ELR (cell line): ENCODE results near the gene DCP1B.

ENCODE experiments used
- DNase-seq: peaks from one replicate; pipeline ENCODE4 v3.0.0-alpha.2; 2015; ENCODE audit warnings: low read depth

Gene DCP1B

DNA sequence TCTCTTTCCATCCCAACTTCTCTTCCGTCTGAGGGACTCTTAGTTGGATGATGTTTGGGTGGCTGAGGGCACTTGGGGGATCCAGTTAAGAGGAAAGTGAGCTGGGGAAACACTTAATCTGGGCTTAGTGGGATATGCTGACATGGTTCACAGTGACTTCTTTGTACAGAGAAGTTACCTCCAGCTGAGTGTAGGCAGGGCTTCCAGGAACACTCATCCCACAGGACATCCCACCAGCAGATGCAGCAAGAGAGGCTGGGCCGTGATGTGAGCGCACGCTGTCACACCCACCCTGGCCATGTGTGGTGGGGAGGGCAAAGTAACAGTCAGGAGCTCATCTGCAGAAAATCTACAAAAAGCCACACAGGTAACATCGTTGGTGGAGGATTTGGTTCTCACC lies 85.0 kb downstream of the DCP1B start:
- DNase-seq = no peak

- no peak for DNase-seq
Measured at GRCh38 chr12:1918884-1919236, 85.4 kb downstream of the DCP1B start.

GRCh38 chr12:1918081-1918883 lies 86.0 kb downstream of the DCP1B start, which contains the start of gene CACNA2D4:
Gene CACNA2D4 (minus strand): TSS chr12:1918652. CDS start chr12:1918473, 179 bp downstream.
- DNase-seq = no peak

DNA sequence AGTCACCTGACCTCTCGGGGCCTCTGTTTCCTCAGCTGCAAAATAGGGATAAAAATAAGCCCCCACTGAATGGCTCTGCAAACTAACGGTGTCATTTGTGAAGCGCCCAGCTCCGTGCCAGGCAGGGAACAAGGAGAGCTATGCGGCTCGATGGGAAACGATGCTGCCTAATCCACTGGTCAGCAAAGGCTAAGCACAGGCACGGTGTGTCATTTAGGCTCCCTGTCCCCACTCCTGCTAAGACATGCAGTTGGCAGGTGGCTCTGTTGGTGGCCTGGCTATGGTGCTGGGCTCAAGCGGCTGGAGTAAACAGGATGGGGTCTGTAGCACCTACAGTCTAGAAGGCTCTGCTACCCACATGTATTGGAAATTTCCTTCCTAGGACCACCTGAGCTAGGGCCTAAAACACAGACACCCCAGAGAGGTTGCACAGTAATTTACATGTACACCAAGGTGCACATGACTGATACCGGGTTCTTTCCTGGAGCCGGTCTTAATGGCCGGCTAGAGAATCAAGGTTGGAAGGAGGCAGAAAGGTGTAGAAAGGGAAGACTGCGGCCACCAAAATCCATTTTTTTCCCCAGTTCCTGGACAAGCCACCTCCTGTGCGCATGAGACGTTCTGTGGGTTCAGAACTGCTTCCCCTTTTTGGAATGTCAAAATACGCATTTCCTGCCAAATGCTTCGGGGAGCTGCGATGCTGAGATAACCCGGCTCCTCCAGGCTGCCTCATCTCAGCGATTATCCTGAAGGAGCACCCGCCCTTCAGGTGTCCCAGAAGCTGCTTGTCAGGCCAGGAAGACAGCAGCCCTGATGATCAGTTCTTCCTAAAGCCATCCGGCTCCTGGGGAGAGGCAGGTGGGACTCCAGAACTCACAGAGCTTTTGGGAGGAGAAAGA lies 86.8 kb downstream of the DCP1B start:
- DNase-seq = no peak

DNA sequence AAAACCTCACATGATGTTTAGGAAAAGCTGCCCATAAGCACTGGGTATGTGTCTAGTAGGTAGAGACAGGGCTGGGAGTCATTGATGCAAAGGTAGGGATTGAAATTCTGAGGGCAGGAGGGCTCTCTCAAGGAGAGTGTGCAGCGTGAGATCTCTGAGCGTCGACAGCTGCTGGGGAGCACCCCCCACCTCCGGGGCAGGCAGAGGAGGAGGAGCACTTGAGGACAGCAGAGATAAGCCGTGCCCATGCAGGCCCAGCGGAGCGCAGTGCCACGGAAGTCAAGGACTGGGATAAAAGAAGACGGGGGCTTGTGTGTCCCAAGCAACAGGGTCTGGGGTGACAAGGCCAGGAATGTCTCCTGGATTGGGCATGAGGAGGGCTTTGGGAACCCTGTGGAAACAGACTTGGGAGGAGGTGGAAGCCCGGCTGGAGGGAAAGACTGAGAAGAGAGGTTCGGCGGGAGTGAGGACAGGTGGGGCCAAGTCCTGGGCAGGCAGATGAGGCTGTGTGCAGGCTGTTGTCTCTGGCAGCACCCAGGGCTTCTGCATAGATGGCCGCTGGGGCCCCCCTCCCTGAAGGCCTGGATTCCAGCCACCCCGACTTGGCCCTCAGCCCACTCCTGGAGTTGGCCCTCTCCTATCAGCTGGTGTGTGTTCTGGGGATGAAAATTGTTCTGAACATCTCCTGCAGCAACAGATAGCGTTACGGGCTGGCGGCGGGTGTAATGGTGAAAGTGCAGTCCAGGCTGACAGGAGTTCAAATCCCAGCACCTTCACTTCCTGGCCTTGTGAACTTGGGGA lies 87.7 kb downstream of the DCP1B start:
- no peak for DNase-seq

GRCh38 chr12:1915082-1915968 lies 88.9 kb downstream of the DCP1B start:
- no peak for DNase-seq

- no peak for DNase-seq
Measured at GRCh38 chr12:1914114-1914911, 89.9 kb downstream of the DCP1B start.

GRCh38 chr12:1913377-1914113 lies 90.7 kb downstream of the DCP1B start:
- DNase-seq = no peak

- DNase-seq = peak; percentile 90
Measured at GRCh38 chr12:1912580-1913376, 91.5 kb downstream of the DCP1B start.

DNA sequence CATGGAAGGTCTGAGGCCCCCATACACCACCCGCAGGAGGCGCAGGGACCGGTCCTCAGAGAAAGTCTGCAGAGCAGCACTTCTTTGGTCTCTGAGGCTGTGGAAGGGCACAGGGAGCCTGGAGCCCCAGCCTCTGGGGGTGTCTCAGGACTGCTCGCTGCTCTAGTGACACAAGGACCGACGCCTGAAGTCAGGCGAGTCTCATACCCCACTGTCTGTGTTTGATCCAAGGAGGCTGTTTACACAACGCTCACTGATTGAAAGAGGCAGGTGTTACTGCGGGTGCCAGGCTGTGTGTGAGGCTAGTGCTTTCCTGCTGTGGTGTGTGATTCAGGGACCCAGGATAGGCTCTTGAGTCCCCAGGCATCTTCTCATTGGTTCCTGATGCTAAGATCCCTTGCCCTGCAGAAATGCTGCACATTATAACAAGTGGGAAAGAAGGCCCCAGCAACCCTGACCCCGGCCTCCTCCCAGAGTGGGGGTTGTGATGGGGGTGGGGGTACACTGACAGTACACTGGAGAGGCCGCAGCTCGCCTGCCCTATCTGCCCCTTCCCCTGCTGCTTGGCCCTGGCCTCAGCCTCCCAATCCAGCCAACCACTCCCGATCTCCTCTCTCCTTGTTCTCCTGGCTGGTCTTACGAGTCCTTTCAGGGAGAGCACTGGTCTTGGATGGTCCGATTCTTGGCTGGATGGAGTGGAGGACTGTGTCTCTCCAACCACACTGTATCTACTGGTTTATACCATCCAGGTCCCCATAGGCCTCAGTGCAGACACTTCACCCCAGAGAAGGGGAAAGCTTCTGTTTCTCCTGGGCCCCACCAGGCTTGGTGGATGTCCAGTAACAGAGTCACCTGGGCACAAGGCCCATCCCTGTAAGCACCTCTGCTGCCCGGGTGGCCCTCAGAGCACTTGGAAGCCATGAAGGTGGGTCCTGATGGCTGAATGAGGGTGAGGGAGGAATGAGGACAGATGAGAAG lies 92.4 kb downstream of the DCP1B start:
- DNase-seq = no peak

GRCh38 chr12:1910468-1910867 lies 93.8 kb downstream of the DCP1B start:
- no peak for DNase-seq

GRCh38 chr12:1908758-1909157 lies 95.5 kb downstream of the DCP1B start:
- DNase-seq = no peak

DNA sequence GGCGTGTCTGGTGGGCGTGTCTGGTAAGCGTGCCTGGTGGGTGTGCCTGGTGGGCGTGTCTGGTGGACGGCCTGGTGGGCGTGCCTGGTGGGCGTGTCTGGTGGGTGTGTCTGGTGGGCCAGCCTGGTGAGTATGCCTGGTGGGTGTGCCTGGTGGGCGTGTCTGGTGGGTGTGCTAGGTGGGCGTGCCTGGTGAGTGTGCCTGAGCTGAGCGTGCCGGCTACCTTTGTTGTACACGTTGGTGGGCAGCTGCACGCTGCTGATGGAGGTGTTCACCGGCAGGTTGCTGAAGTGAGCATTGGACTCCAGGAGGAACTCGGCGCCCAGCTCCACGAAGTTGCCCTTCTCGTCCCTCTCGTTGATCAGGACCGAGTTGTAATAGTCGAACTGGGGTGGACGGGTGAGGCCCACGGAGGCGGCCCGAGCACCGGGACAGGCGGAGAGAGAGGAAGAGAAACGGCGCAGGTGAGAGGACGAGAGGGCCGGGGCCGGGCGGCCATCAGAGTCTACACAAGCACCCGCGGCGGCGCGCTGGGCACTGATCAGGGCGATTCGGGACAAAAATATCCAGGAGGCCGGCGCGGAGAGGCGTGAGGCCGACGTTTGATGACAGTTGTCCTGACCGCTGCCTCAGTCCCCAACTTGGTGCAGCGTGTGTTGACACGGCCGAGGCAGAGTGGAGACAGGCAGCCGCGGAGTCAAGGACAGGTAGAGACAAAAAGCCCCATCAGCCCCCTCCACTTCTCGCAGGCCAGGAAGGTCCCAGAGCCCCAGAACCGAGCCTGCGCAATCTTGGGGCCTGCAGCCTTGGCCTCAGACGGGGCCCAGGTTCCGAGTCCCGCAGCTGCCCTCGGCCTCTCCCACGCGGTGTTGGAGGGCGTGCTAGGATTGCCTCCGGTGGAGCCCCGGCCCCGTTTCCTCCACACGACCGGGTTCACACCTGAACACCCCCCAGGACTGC lies 96.3 kb downstream of the DCP1B start:
- DNase-seq = peak; percentile 39

GRCh38 chr12:1906579-1906978 lies 97.7 kb downstream of the DCP1B start:
- DNase-seq = no peak

GRCh38 chr12:1904875-1905274 lies 99.4 kb downstream of the DCP1B start:
- DNase-seq = no peak

GRCh38 chr12:1896964-1897363 lies 107.3 kb downstream of the DCP1B start:
- DNase-seq = no peak
